ENCODE data around the gene CFAP57.

DNA sequence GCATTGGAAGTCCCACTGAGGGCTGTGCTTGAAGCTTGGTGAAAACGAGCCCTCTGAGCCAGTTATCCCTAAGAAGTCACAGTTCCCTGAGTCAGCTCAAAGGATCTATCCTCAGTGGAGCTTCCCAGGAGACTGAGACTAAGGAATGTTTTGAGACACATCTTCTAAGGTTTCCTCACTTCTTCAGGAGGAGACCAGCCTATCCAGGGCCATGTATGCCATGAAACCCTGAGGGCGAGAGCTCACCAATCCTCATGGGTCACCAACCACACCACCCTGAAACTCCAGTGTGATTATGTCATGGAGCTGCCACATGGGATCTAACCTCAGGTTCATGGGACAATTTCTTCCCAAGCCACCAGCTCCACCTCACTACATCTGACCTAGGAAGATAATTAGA is 121.0 kb downstream of the CFAP57 start:
- TF ChIP-seq EHMT2 (IDR thresholded peaks at IDR 0.05; ENCODE audit: borderline replicate concordance, low read depth, low read length): no peak
- TF ChIP-seq ZNF274 (CRISPR knock-in tag; IDR thresholded peaks at IDR 0.05): no peak
- no peak for TF ChIP-seq ZC3H4 (CRISPR knock-in tag; IDR thresholded peaks at IDR 0.05; ENCODE audit: borderline replicate concordance)
- TF ChIP-seq CREM (IDR thresholded peaks at IDR 0.05): no peak
- TF ChIP-seq CREM (CRISPR knock-in tag; IDR thresholded peaks at IDR 0.05): no peak
- no peak for TF ChIP-seq NCOA1 (CRISPR knock-in tag; IDR thresholded peaks at IDR 0.05)
- TF ChIP-seq NFE2L1 (CRISPR knock-in tag; IDR thresholded peaks at IDR 0.05; ENCODE audit: borderline replicate concordance): no peak
- no peak for TF ChIP-seq CREB1 (IDR thresholded peaks at IDR 0.05)
- TF ChIP-seq CREB1 (CRISPR knock-in tag; IDR thresholded peaks at IDR 0.05): no peak
